Measurements from ENCODE around the gene CLEC4G. TPM values are rescaled to one million over a fixed set of nuclear protein-coding genes. Genes with fewer than 3 reads are reported as not detected.

Gene CLEC4G
- total RNA-seq, 1 donor from 2014 or later: not detected

GRCh38 chr19:7706955-7707456, 24.9 kb downstream of the CLEC4G start:
- H3K27me3 ChIP-seq (ENCODE audit: control insufficient read depth, insufficient read depth, low read length): no peaks in the 10 kb centered on the region
- H3K36me3 ChIP-seq (ENCODE audit: control insufficient read depth, insufficient read depth, low read length): no peaks in the 10 kb centered on the region
- FAIRE-seq (no peak), DNase-seq (ENCODE audit: low read depth) (no peak)
- TF ChIP-seq CTCF (IDR thresholded peaks at IDR 0.05; ENCODE audit: insufficient read depth, low read length, severe bottlenecking): no peak
- H3K4me3 ChIP-seq (ENCODE audit: low read depth, low read length): no peak overlapping the region

GRCh38 chr19:7706188-7706954, 25.5 kb downstream of the CLEC4G start:
- H3K4me3 ChIP-seq (ENCODE audit: low read depth, low read length): no peak overlapping the region
- no peaks in the 10 kb centered on the region for H3K27me3 ChIP-seq (ENCODE audit: control insufficient read depth, insufficient read depth, low read length)
- DNase-seq (ENCODE audit: low read depth) (no peak), FAIRE-seq (no peak)
- TF ChIP-seq CTCF (IDR thresholded peaks at IDR 0.05; ENCODE audit: insufficient read depth, low read length, severe bottlenecking): no peak
- no peaks in the 10 kb centered on the region for H3K36me3 ChIP-seq (ENCODE audit: control insufficient read depth, insufficient read depth, low read length)

- DNase-seq (ENCODE audit: low read depth): no peak
- no peak for TF ChIP-seq CTCF (IDR thresholded peaks at IDR 0.05; ENCODE audit: insufficient read depth, low read length, severe bottlenecking)
- Histone ChIP-seq H3K4me3 (ENCODE audit: low read depth, low read length) (no peak overlapping the region), H3K36me3 (ENCODE audit: control insufficient read depth, insufficient read depth, low read length) (no peaks in the 10 kb centered on the region), H3K27me3 (ENCODE audit: control insufficient read depth, insufficient read depth, low read length) (no peaks in the 10 kb centered on the region)
- no peak for FAIRE-seq
Measured at GRCh38 chr19:7705387-7706187, 26.3 kb downstream of the CLEC4G start.

GRCh38 chr19:7704280-7705060, 27.4 kb downstream of the CLEC4G start:
- TF ChIP-seq CTCF (IDR thresholded peaks at IDR 0.05; ENCODE audit: insufficient read depth, low read length, severe bottlenecking): no peak
- H3K36me3 ChIP-seq (ENCODE audit: control insufficient read depth, insufficient read depth, low read length): no peaks in the 10 kb centered on the region
- FAIRE-seq: no peak

GRCh38 chr19:7703332-7703731, 28.6 kb downstream of the CLEC4G start:
- no peak for FAIRE-seq
- no peak for TF ChIP-seq CTCF (IDR thresholded peaks at IDR 0.05; ENCODE audit: insufficient read depth, low read length, severe bottlenecking)
- Histone ChIP-seq H3K36me3 (ENCODE audit: control insufficient read depth, insufficient read depth, low read length) (no peaks in the 10 kb centered on the region), H3K27me3 (ENCODE audit: control insufficient read depth, insufficient read depth, low read length) (peaks cover 2% of the 10 kb centered on the region), H3K4me3 (ENCODE audit: low read depth, low read length) (no peak overlapping the region)
- DNase-seq (ENCODE audit: low read depth): no peak

More at GRCh38 chr19:7704280-7705060, 27.4 kb downstream of the CLEC4G start:
- Histone ChIP-seq H3K4me3 (ENCODE audit: low read depth, low read length) (no peak overlapping the region), H3K27me3 (ENCODE audit: control insufficient read depth, insufficient read depth, low read length) (no peaks in the 10 kb centered on the region)
- DNase-seq (ENCODE audit: low read depth): no peak

Measured in bronchial epithelial cell (primary cell).